HEK293 (cell line): ENCODE results near the gene AKAP8L.
A peak's percentile ranks its signal among the peaks of the same experiment; 100 is the strongest.

Source experiments
- FEZF1 ChIP-seq: fragments of 450-650 bp; formaldehyde crosslinking; IDR thresholded peaks from 2 replicates; pipeline ENCODE4 v1.5.1; 2016; ENCODE audit warnings: missing biosample characterization, missing genetic modification characterization
- GLI4 ChIP-seq: fragments of 450-650 bp; formaldehyde crosslinking; IDR thresholded peaks from 2 replicates; pipeline ENCODE4 v1.5.1; 2016; ENCODE audit warnings: missing biosample characterization, missing genetic modification characterization
- MZF1 ChIP-seq: fragments of 450-650 bp; formaldehyde crosslinking; IDR thresholded peaks from 2 replicates; pipeline ENCODE4 v1.5.1; 2017; ENCODE audit warnings: missing biosample characterization, missing genetic modification characterization, borderline replicate concordance
- SALL2 ChIP-seq: fragments of 450-650 bp; formaldehyde crosslinking; IDR thresholded peaks from 2 replicates; pipeline ENCODE4 v1.5.0; 2017; ENCODE audit warnings: missing biosample characterization, mild to moderate bottlenecking, missing genetic modification characterization, borderline replicate concordance
- ZBTB7A ChIP-seq: fragments of 450-650 bp; formaldehyde crosslinking; IDR thresholded peaks from 2 replicates; pipeline ENCODE4 v1.5.1; 2016; ENCODE audit warnings: low read depth, missing biosample characterization, missing genetic modification characterization
- ZFP37 ChIP-seq: fragments of 450-650 bp; formaldehyde crosslinking; IDR thresholded peaks from 2 replicates; pipeline ENCODE4 v1.5.1; 2016; ENCODE audit warnings: missing biosample characterization, missing genetic modification characterization
- ZFP69B ChIP-seq: fragments of 450-650 bp; formaldehyde crosslinking; IDR thresholded peaks from 2 replicates; pipeline ENCODE4 v1.5.1; 2016; ENCODE audit warnings: missing biosample characterization, missing genetic modification characterization
- ZNF16 ChIP-seq: fragments of 450-650 bp; formaldehyde crosslinking; IDR thresholded peaks from 2 replicates; pipeline ENCODE4 v1.5.1; 2016; ENCODE audit warnings: low read depth, missing biosample characterization, missing genetic modification characterization
- ZNF223 ChIP-seq: fragments of 450-650 bp; formaldehyde crosslinking; IDR thresholded peaks from 2 replicates; pipeline ENCODE4 v1.5.1; 2016; ENCODE audit warnings: missing biosample characterization, missing genetic modification characterization
- ZNF24 ChIP-seq: fragments of 450-650 bp; formaldehyde crosslinking; IDR thresholded peaks from 2 replicates; pipeline ENCODE4 v1.5.1; 2016; ENCODE audit warnings: missing biosample characterization, missing genetic modification characterization
- ZNF324 ChIP-seq: fragments of 450-650 bp; formaldehyde crosslinking; IDR thresholded peaks from 2 replicates; pipeline ENCODE4 v1.5.1; 2016; ENCODE audit warnings: missing biosample characterization, missing genetic modification characterization
- ZNF426 ChIP-seq: fragments of 450-650 bp; formaldehyde crosslinking; IDR thresholded peaks from 2 replicates; pipeline ENCODE4 v1.5.1; 2017; ENCODE audit warnings: missing biosample characterization, missing genetic modification characterization, mild to moderate bottlenecking, inconsistent platforms, moderate library complexity
- ZNF561 ChIP-seq: fragments of 450-650 bp; IDR thresholded peaks from 2 replicates; pipeline ENCODE4 v1.5.1; 2018; ENCODE audit warnings: missing biosample characterization, missing genetic modification characterization, borderline replicate concordance
- ZNF621 ChIP-seq: fragments of 450-650 bp; formaldehyde crosslinking; IDR thresholded peaks from 2 replicates; pipeline ENCODE4 v1.5.1; 2017; ENCODE audit warnings: missing biosample characterization, missing genetic modification characterization
- ZNF660 ChIP-seq: fragments of 450-650 bp; IDR thresholded peaks from 2 replicates; pipeline ENCODE4 v1.5.1; 2018; ENCODE audit warnings: missing biosample characterization, mild to moderate bottlenecking, missing genetic modification characterization
- ZNF664 ChIP-seq: fragments of 450-650 bp; formaldehyde crosslinking; IDR thresholded peaks from 2 replicates; pipeline ENCODE4 v1.5.1; 2016; ENCODE audit warnings: missing biosample characterization, missing genetic modification characterization
- ZNF670 ChIP-seq: fragments of 450-650 bp; formaldehyde crosslinking; IDR thresholded peaks from 2 replicates; pipeline ENCODE4 v1.5.1; 2016; ENCODE audit warnings: missing biosample characterization, missing genetic modification characterization, low read depth
- ZNF76 ChIP-seq: fragments of 450-650 bp; formaldehyde crosslinking; IDR thresholded peaks from 2 replicates; pipeline ENCODE4; 2016; ENCODE audit warnings: low read depth, missing biosample characterization, missing genetic modification characterization, borderline replicate concordance
- ZNF768 ChIP-seq: fragments of 450-650 bp; formaldehyde crosslinking; IDR thresholded peaks from 2 replicates; pipeline ENCODE4 v1.5.1; 2018; ENCODE audit warnings: missing biosample characterization, mild to moderate bottlenecking, missing genetic modification characterization
- ZNF837 ChIP-seq: fragments of 450-650 bp; formaldehyde crosslinking; IDR thresholded peaks from 2 replicates; pipeline ENCODE4 v1.5.1; 2016; ENCODE audit warnings: missing biosample characterization, missing genetic modification characterization
- ZSCAN30 ChIP-seq: fragments of 450-650 bp; IDR thresholded peaks from 2 replicates; pipeline ENCODE4 v1.5.1; 2018; ENCODE audit warnings: missing biosample characterization, mild to moderate bottlenecking, missing genetic modification characterization, moderate library complexity
- TF ChIP-seq, protein P1 (sequence below): fragments of 450-650 bp; formaldehyde crosslinking; IDR thresholded peaks from 2 replicates; pipeline ENCODE4 v1.5.1; 2016; ENCODE audit warnings: missing biosample characterization, missing genetic modification characterization
- TF ChIP-seq, protein P2 (sequence below): fragments of 450-650 bp; formaldehyde crosslinking; IDR thresholded peaks from 2 replicates; pipeline ENCODE4 v1.5.1; 2017; ENCODE audit warnings: missing biosample characterization, missing genetic modification characterization
- TF ChIP-seq, protein P3 (sequence below): sonication (generic); formaldehyde crosslinking; IDR thresholded peaks from 2 replicates; pipeline ENCODE4 v1.8.1; 2022; ENCODE audit warnings: mild to moderate bottlenecking, moderate library complexity, missing genetic modification reagents
- TF ChIP-seq, protein P4 (sequence below): IDR thresholded peaks from 2 replicates; pipeline ENCODE4 v1.6.1; 2011; ENCODE audit warnings: mild to moderate bottlenecking, low read depth, low read length, borderline replicate concordance
- TF ChIP-seq, protein P5 (sequence below): fragments of 450-650 bp; formaldehyde crosslinking; IDR thresholded peaks from 2 replicates; pipeline ENCODE4 v1.5.1; 2016; ENCODE audit warnings: missing biosample characterization, missing genetic modification characterization
- TF ChIP-seq, protein P6 (sequence below): fragments of 450-650 bp; formaldehyde crosslinking; IDR thresholded peaks from 2 replicates; pipeline ENCODE4 v1.5.1; 2016; ENCODE audit warnings: missing biosample characterization, missing genetic modification characterization
- TF ChIP-seq, protein P7 (sequence below): fragments of 450-650 bp; formaldehyde crosslinking; IDR thresholded peaks from 2 replicates; pipeline ENCODE4 v1.5.1; 2016; ENCODE audit warnings: missing biosample characterization, missing genetic modification characterization

AKAP8L gene

DNA sequence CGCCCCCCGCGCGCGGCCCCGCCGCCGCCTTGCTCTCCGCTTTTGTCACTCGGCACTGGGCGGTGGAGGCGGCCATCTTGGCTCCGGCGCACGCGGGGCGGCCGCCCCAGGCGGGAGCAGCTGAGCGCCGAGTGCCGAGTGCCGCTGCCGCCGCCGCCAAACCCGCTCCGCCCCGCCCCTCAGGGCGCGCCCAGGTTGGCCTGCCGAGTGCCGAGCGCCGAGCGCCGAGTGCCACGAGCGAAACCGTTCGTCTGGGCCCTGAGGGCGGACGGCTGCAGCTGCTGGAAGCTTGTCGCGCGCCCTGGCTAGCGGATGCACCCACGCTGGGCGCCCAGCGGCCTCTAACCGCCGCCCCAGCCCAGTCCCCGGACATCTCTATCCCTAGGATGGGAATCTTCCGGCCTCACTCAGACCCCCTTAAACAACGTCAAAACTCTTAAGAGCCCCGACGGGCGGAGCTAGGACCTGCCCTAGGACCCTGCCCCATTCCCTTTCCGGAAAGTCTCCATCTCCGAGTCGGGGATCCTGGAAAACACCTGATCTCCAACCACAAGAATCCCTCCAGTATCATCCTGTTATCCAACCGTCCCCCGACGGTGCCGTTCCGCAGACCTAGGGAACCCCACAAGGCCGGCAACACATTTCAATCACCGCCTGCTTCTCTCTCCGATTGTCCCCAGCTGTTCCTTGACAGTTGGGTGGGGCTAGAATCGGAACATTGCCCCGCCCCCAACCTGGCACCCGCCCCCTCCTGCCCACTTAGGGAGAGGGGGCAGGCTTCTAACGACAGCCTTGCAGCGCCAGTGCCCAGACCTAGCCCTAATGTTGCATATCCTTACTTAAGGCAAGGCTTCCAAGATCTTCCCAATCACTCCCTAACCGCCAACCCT is 14.1 kb upstream of the AKAP8L start (continued):
- peak; percentile 88 for TF ChIP-seq ZNF660 (tag by site-specific recombination)
- TF ChIP-seq ZNF16 (tag by site-specific recombination) = no peak
- TF ChIP-seq ZNF426 (tag by site-specific recombination) = no peak
- TF ChIP-seq ZNF24 (tag by site-specific recombination) = 0 out of 2 replicates have a peak, but pooled peaks have one; percentile 20
- TF ChIP-seq, protein P1, sequence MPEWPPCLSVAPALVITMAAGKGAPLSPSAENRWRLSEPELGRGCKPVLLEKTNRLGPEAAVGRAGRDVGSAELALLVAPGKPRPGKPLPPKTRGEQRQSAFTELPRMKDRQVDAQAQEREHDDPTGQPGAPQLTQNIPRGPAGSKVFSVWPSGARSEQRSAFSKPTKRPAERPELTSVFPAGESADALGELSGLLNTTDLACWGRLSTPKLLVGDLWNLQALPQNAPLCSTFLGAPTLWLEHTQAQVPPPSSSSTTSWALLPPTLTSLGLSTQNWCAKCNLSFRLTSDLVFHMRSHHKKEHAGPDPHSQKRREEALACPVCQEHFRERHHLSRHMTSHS (tag by site-specific recombination) = no peak
- no peak for TF ChIP-seq GLI4 (tag by site-specific recombination)
- TF ChIP-seq ZNF561 (tag by site-specific recombination) = peak; percentile 100
- TF ChIP-seq ZSCAN30 = peak; percentile 72
- TF ChIP-seq ZNF670 (tag by site-specific recombination) = no peak
- 0 out of 2 replicates have a peak, but pooled peaks have one; percentile 46 for TF ChIP-seq ZNF324 (tag by site-specific recombination)
- no peak for TF ChIP-seq ZNF621
- TF ChIP-seq, protein P2, sequence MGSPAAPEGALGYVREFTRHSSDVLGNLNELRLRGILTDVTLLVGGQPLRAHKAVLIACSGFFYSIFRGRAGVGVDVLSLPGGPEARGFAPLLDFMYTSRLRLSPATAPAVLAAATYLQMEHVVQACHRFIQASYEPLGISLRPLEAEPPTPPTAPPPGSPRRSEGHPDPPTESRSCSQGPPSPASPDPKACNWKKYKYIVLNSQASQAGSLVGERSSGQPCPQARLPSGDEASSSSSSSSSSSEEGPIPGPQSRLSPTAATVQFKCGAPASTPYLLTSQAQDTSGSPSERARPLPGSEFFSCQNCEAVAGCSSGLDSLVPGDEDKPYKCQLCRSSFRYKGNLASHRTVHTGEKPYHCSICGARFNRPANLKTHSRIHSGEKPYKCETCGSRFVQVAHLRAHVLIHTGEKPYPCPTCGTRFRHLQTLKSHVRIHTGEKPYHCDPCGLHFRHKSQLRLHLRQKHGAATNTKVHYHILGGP (tag by site-specific recombination) = no peak
- TF ChIP-seq, protein P3, sequence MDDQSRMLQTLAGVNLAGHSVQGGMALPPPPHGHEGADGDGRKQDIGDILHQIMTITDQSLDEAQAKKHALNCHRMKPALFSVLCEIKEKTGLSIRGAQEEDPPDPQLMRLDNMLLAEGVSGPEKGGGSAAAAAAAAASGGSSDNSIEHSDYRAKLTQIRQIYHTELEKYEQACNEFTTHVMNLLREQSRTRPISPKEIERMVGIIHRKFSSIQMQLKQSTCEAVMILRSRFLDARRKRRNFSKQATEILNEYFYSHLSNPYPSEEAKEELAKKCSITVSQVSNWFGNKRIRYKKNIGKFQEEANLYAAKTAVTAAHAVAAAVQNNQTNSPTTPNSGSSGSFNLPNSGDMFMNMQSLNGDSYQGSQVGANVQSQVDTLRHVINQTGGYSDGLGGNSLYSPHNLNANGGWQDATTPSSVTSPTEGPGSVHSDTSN (CRISPR knock-in tag) = peak; percentile 93
- TF ChIP-seq, protein P4, sequence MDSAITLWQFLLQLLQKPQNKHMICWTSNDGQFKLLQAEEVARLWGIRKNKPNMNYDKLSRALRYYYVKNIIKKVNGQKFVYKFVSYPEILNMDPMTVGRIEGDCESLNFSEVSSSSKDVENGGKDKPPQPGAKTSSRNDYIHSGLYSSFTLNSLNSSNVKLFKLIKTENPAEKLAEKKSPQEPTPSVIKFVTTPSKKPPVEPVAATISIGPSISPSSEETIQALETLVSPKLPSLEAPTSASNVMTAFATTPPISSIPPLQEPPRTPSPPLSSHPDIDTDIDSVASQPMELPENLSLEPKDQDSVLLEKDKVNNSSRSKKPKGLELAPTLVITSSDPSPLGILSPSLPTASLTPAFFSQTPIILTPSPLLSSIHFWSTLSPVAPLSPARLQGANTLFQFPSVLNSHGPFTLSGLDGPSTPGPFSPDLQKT = no peak
- TF ChIP-seq, protein P5, sequence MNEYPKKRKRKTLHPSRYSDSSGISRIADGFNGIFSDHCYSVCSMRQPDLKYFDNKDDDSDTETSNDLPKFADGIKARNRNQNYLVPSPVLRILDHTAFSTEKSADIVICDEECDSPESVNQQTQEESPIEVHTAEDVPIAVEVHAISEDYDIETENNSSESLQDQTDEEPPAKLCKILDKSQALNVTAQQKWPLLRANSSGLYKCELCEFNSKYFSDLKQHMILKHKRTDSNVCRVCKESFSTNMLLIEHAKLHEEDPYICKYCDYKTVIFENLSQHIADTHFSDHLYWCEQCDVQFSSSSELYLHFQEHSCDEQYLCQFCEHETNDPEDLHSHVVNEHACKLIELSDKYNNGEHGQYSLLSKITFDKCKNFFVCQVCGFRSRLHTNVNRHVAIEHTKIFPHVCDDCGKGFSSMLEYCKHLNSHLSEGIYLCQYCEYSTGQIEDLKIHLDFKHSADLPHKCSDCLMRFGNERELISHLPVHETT (tag by site-specific recombination) = no peak
- TF ChIP-seq SALL2 (tag by site-specific recombination) = no peak
- TF ChIP-seq, protein P6, sequence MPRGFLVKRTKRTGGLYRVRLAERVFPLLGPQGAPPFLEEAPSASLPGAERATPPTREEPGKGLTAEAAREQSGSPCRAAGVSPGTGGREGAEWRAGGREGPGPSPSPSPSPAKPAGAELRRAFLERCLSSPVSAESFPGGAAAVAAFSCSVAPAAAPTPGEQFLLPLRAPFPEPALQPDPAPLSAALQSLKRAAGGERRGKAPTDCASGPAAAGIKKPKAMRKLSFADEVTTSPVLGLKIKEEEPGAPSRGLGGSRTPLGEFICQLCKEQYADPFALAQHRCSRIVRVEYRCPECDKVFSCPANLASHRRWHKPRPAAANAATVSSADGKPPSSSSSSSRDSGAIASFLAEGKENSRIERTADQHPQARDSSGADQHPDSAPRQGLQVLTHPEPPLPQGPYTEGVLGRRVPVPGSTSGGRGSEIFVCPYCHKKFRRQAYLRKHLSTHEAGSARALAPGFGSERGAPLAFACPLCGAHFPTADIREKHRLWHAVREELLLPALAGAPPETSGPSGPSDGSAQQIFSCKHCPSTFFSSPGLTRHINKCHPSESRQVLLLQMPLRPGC (tag by site-specific recombination) = 0 out of 2 replicates have a peak, but pooled peaks have one; percentile 9
- TF ChIP-seq ZNF768 = no peak
- no peak for TF ChIP-seq ZNF664 (tag by site-specific recombination)
- TF ChIP-seq, protein P7, sequence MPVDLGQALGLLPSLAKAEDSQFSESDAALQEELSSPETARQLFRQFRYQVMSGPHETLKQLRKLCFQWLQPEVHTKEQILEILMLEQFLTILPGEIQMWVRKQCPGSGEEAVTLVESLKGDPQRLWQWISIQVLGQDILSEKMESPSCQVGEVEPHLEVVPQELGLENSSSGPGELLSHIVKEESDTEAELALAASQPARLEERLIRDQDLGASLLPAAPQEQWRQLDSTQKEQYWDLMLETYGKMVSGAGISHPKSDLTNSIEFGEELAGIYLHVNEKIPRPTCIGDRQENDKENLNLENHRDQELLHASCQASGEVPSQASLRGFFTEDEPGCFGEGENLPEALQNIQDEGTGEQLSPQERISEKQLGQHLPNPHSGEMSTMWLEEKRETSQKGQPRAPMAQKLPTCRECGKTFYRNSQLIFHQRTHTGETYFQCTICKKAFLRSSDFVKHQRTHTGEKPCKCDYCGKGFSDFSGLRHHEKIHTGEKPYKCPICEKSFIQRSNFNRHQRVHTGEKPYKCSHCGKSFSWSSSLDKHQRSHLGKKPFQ (tag by site-specific recombination) = no peak
- TF ChIP-seq ZNF837 (tag by site-specific recombination) = no peak
- no peak for TF ChIP-seq ZFP37 (tag by site-specific recombination)
- TF ChIP-seq ZFP69B (tag by site-specific recombination) = peak; percentile 48; the same call in 1 of the 2 replicates
- TF ChIP-seq ZNF76 (tag by site-specific recombination) = 0 out of 2 replicates have a peak, but pooled peaks have one; percentile 40
- no peak for TF ChIP-seq ZBTB7A (tag by site-specific recombination)
- TF ChIP-seq FEZF1 = no peak
- no peak for TF ChIP-seq MZF1 (tag by site-specific recombination)
- TF ChIP-seq ZNF223 (tag by site-specific recombination) = no peak
